Activated naive CD8-positive, alpha-beta T cell treated with anti-CD3 and anti-CD28 coated beads, Interleukin-2, amount 50 U/mL, for 16 hours (primary cell): ENCODE results near the gene RCAN2.
"Not testable (repeated sequence)": the region's sequence is repeated elsewhere in the genome, so short reads cannot be mapped to it uniquely, and the experiment has no call there.

ENCODE experiments used
- DNase-seq: peaks from one replicate; pipeline ENCODE4 v3.0.0-alpha.2; 2020; ENCODE audit warnings: low read depth, low spot score

The RCAN2 gene

DNA sequence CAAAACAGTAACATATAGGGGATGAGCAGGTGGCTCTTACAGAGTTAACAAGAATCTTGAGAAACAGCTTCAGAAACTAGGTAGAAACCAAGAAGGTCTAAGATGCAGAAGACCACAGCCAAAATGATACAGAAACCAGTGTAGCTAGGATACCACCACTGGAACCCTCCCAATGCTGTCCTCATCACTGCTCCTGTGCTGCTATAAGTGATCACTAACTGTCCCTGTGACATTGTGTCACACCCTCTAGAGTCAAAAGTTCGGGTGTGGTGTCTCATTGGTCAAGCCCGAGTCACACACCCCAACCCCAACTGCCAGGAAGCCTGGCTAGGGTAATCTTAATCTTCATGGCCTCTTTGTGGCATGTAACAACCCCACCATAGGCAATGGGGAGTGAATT, 153.1 kb downstream of the RCAN2 start:
- DNase-seq, result no peak

DNA sequence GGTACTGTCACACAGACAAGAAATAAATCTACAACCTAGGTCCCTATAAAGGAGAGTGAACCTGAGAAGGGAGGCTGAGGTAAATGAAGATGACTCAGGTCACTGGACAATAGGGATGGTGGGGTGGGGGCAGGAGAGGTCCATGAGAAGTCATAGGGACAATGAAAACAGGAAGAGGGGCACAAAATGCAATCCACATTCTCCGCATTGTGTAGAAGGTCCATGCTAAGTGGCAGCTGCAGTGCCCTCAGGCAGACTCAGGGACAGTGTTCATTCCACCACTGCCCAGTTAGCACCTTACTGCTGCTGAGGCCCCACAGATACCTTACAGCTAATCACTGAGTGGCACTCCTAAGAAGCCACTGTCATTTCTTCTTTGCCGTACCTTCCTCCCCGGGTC, 156.8 kb downstream of the RCAN2 start:
- no peak for DNase-seq

DNA sequence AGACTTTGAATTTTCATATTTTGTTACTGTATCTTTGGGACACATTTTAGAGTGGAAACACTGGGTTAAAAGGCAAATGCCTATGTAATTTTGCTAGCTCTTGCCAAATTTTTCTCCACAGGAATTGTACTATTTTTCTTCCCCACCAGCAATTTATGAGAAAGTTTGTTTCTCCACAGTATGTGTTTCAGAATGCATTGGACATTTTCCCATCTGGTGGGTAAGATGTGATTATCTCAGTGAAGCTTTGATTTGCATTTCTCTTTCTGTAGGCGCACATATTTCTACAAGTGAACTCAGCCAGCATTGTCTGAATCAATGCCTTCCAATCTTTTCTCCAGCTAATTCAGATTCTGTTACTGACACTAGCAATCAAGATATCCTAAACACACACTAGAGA, 157.8 kb downstream of the RCAN2 start:
- DNase-seq, result no peak

DNA sequence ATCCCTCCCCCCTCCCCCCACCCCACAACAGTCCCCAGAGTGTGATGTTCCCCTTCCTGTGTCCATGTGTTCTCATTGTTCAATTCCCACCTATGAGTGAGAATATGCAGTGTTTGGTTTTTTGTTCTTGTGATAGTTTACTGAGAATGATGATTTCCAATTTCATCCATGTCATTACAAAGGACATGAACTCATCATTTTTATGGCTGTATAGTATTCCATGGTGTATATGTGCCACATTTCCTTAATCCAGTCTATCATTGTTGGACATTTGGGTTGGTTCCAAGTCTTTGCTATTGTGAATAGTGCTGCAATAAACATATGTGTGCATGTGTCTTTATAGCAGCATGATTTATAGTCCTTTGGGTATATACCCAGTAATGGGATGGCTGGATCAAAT, 158.8 kb downstream of the RCAN2 start:
- not testable (repeated sequence) for DNase-seq

DNA sequence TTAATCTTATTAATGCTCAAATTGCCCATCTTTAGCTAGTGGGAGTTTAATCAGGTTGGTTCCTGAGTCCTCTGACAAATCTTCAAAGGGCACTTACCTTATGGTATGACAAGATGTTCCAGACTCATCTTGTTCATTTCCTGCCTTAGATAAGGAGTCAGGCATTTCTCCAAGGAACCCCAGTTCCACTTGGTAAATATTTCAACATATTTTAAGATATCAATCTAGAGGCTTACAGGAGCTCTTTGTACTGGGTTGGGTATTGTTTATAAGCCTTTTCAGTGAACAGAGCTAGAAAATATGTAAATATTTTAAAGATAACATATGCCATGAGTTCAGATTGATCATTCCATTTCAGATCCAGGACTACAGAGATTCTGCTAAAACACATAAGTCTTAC, 159.8 kb downstream of the RCAN2 start:
- no peak for DNase-seq

DNA sequence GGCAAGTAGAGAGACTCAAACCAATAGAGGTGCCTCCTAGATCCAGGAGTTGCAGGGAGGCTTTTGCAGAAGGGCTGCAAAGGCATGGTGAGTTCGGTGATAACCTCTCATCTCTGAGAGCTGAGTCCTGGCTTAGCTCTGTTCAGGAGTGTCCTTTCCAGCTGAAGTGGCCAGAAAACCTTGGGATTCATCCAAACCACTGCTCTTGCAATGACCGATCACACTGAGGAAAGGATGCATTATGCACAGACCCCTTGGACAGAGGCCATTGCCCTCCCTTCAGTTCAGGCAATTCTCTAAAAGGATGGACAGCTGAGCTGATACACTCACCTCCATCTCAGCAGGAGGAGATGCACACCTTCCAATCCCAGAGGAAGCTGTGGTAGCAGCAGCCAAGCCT, 161.7 kb downstream of the RCAN2 start:
- no peak for DNase-seq

DNA sequence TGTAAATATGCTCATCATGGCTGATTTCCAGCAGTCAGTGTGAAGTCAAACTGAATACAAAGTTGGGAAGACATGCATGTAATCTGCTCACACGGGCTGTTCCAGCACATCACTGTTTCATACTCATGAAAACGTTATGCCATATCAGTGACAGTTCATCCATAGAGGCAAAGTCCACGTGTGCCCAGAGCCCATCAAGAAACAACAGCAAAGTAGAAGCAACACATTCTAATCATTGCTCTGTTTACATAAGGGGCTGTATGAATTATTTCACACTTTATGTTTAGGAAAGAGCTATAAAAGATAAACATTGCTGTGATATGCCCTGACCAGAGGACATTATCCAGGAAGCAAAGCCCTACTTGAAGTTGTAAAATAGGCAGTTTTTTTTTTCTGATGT, 163.5 kb downstream of the RCAN2 start:
- no peak for DNase-seq

DNA sequence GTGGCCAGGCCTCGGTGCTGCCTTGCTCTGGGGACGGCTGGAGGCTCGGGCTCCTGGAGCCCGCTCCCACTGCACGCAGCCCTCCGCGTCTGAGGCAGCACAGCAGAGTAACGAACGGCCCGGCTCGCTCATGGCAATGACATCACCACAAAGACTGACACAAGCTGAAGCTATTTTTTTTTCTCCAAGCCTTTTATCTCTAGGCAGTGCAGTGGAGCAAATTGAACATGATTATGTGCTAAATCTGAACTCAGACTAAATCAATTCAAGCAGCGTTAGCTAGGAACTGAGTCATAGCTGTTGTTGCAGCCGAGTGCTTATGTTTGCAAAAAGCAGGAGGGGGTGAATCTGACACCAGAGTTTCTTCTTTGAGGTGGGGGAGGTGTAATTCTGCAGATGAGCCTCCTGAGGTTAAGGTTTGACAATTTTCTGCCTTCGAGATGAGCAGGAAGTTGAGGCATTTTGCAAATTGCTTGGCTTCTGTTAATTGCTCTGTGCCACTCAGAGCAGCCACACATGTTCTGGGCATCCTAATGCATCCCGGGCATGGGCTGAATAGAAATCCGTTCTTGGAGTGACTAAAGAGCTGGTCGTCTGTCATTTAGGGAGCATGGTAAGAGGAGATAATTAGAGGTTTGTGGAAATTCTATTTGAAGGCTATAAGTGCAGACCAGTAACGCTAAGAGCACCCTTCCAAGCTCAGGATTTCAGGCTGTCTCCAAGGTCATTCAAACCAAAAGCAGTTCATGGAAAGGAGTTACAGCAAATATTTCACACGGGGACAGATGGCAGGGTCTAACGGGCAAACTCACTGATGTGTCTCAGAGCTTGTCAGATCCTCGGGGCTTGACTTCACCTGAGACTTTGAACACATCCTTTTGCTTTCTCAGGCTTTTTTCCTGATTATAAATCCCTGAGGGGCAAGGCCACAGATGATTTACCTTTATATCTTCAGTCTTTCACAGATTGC, 165.4 kb downstream of the RCAN2 start:
- no peak for DNase-seq

DNA sequence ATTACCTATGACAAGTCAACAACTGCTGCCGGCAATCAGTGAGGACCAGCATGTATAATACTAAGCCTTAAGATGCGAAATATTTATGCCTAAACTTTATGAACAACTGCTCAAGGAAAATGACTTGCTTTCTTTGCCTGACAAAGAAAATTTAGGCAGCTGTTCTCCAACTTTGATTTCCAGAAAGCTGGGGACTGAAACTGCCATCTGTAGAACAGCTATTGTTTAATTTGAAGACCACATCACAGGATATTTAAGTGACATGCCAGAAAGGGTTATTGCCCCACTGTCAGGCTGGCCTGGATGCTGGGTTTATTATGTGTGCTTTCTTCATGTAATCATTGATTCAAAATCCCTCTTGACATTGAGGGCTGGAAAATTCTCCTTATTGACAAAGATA, 166.5 kb downstream of the RCAN2 start:
- no peak for DNase-seq

DNA sequence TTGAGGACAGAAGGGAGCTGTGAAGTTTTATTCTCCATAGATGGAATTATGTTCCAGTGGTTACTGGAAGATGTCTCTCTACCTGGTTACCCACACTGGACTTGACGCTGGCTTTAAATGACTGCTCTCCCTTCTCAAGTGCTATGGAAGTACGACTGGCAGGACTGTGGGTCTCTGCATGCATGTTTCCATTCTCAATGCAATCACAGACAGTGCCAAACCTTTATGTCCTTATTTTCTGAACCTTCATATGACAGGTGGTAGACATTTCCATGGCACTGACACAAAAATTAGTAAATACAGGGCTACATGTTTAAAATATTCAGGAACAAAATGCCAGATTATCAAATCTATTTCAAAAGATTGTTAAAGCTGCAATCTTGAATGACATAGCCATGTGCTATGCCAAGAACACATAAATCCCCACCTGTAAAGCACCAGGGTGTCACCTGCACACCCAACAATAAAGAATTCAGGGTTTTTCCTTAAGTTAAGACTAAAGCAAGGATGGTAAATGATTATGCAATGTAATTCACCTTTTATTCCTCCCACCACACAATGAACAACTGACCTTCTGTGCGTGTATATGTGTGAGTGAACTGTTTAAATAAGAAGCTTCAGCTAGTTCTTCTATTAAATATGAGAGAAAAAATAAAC, 167.2 kb downstream of the RCAN2 start:
- no peak for DNase-seq

DNA sequence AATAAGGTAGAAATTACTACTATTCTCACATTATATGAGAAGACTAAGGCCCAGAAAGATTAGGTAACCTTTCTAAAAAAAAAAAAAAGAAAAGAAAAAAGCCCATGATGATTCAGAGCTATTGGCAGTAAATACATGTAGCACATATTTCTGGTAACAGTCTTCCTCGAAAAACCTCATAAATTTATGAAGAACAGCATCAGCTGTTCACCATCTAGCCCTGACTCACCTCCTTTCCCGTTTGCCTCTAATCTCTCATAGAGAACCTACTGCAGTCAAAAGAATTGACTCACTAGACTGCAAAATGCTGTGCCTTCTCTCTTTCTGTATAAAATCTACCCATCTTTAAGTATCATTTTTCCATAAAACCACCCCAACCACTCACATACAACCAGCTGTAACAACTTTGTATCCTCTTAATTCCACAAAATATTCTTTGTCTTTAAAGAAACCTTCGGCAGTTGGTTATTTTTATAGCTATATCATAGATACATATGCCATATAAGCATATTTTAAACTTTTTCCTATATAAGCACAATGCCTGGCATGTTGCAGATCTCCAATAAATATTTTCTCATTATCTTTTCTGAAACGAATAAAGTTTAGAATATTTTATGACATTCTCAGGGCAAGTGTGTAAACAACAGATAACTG, 167.8 kb downstream of the RCAN2 start:
- no peak for DNase-seq

DNA sequence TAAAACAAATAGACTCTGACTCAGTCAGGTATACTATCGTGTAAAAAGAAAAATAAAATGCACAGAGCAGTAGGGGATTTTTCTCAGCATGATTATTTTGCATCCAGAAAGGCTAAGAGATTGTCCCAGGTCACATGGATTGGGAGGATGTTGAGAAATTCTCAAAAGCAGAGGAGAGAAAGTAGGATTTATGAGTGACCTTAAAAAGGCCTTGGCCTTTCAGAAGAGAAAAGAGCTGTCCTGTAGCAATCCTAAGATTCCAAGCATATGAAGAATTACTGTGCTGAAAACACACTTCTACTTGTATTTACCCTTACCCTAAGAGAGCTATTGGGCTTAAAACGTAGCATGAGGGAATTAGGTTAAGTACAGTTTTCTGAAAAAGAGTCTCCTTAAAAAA, 170.7 kb downstream of the RCAN2 start:
- DNase-seq, result no peak

DNA sequence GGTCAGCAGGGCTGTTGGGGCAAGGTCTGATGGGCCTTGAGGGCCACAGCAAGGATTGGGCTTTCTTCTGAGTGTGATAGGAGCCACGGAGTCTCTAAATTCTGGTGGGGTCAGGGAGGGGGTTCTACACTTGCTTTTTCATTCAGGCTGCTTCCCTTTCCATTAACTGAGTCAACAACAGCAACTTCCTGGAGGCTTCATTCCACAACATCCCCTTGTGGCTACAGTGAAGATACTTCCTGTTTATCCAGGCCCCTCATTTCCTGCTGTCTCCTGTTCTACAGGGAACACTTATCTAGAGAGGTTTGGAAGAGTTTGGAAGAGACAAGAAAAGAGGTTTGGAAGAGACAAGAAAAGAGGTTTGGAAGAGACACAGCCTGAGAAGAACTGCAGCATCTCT, 175.7 kb downstream of the RCAN2 start:
- DNase-seq, result no peak

DNA sequence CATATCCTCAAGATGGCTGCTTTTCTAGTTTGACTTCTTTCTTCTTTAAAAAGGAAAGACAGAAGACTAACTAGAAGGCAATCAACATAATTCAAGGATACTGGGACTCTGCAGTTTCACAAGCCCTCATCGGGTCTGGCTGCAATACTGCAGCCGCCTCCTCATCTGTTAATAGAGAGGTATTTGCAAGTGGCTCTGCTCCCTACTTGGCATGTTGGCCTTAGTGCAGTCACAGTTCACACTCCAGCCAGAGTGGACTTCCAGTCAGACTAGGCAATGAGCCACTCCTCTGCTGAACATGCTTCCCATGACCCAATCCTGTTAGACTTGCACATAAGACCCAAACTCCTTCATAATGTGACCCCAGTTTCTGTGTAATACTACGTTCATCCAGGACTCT, 178.6 kb downstream of the RCAN2 start:
- no peak for DNase-seq

DNA sequence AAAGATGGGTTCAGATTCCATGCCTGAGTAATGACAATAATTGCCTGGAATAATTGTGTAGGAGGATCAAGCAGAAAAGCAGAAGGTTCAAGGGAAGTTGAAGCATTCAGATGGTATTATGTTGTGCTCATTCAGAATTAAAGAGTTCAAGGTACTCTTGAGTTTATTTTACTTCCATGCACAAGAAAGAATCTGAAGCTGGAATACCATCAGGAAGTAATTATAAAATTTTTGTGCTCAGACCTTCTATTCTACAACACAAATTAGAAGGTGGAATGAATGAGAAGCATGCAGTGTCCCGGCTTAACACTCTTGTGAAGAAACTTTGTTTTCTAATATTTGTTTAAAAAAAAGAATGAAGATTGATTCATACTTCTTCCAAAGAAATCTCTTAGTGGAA, 181.1 kb downstream of the RCAN2 start:
- no peak for DNase-seq

DNA sequence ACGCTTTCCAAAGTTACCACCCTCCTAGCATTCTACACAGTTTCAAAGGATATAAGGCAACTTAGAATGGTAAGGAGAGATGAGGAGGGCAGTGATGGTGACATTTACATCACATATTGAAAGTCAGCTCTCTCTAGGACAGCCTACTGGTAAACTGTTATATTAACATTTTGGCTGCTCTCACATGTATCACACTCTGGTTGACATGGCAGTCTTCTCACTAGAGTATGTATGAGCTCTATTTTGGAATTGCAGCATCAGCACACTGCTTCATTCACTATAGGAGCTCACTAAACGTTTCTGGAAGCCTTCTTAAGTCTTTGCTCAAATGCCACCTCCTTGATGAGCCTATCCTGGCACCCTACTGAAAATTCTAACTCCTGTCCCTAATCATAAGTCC, 184.8 kb downstream of the RCAN2 start:
- DNase-seq, result no peak

DNA sequence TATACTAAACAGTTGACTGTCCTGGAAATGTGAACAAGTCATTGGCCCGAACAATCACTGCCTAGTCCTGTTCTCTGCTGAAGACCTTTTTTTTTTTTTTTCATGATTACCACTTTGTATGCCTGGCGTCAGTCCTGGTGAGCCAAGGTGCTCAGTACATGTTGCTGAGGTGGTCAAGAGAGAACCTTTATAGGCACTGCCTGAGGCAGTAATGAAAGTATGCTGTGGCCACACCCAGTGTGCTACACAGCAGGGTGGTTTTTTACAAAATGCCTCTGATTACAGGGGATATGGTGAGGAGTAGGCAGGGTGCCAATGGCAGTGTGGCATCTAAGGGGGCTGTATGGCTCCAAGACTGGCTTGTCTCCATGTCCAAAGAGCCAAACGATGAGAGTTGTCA, 185.4 kb downstream of the RCAN2 start:
- no peak for DNase-seq

DNA sequence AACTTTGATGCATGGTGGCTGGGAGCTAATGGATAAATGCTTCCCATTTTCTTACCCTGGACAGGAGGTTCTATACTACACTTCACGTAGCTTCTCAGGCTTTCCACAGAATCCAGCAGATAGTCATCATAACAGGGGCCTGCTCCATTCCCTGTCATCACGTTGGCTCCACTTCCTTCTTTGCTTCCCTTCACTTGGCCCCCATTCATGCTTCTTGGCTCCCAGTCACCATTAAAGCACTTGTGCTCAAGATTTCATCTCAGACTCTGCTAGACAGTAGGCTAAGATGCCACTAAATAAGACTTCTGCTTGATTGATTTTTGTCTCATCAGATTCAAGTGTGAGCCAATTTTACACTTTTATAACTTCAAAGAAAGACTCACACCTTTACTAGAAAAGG, 186.0 kb downstream of the RCAN2 start:
- no peak for DNase-seq

DNA sequence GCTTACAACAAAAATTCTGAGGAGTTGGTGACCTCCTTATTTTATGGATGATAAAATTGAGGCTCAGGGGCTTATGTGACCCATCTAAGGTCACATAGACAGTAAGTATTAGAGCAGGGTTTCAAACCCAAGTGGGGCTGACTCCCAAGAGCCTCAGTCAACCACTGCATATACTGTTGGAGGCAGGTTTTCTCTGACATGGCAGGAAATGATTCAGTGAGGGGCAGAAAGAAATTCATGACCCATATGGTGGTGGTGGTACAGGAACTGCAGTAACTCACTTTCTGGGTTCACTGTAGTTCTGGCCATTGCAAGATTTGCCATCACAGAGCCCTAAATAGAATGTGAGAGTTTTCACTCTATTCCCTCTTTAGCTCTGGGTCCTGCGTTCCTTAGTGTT, 188.4 kb downstream of the RCAN2 start:
- no peak for DNase-seq

DNA sequence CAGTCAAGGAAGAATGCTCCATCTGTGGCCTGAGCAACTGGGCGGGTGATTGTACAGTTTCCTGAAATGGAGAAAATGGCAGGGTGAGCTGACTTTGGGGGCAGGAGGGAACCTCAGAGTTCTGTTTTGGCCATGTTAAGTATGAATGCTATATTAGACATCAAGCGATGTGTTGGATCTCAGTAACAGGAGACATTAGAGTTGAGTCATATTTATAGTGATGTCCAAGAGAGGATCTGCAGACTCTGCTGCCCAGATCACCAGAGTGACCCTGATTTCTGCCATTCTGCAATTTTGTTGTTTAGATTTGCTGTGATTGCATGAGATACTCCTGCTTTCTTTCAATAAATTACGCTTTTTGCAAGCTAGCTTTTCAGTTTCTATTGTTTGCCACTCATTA, 189.1 kb downstream of the RCAN2 start:
- DNase-seq, result no peak

DNA sequence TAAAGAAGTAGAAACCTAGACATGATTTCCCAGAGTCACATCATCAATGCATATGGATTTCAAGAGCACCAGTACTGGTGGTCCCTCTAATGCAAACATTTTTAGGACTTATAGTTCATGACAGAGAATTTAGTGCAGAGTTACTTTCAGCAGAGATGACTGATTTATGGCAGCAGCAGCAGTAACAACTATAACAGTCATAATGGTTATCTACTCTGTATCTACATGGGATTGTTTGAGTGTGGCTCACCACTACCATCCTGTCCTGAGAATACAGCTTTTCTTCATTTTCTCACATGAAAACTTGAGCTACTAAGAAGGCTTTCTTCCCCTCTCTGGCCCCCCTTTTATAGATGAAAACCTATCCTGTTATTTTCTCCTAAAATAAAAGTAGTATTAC, 192.0 kb downstream of the RCAN2 start:
- DNase-seq, result no peak

DNA sequence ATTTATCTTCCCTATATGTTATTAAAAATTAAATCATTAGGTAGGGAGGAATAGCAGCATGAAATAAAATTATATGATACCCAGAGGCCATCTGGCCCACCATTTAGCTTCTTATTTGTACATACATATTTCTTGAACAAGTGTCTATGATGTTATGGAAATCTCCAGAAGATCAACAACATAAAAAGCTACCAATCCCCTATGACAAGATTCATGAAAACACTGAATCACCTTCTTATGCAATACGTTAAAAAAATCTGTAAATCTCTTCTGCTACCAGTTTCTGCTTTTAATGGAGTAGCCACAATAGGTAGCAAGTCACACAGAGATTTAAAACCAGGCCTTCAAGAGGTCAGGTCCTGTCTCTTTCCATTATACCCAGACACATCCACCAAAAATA, 194.7 kb downstream of the RCAN2 start:
- DNase-seq, result no peak
